Astrocyte of the cerebellum (primary cell): ENCODE results near the gene GPR143.

Experiments used
- DNase-seq: peaks from one replicate; pipeline ENCODE4 v3.0.0-alpha.2; 2011; ENCODE audit warnings: low read depth
- H3K4me3 ChIP-seq: 2 replicates; pipeline ENCODE4 v1.5.1; 2011; ENCODE audit warnings: mild to moderate bottlenecking, low read depth, low read length, moderate library complexity
- in situ Hi-C: cut with HindIII; loops from 2 replicates; pipeline ENCODE4 v1.10.0; 2017; ENCODE audit warnings: low sequenced_read_pairs
- TF ChIP-seq, protein P1 (sequence below): IDR thresholded peaks from 2 replicates; pipeline ENCODE4 v1.5.1; 2012; ENCODE audit warnings: low read length, low read depth, moderate library complexity, mild to moderate bottlenecking; ENCODE audit errors: missing control alignments

The GPR143 gene

DNA sequence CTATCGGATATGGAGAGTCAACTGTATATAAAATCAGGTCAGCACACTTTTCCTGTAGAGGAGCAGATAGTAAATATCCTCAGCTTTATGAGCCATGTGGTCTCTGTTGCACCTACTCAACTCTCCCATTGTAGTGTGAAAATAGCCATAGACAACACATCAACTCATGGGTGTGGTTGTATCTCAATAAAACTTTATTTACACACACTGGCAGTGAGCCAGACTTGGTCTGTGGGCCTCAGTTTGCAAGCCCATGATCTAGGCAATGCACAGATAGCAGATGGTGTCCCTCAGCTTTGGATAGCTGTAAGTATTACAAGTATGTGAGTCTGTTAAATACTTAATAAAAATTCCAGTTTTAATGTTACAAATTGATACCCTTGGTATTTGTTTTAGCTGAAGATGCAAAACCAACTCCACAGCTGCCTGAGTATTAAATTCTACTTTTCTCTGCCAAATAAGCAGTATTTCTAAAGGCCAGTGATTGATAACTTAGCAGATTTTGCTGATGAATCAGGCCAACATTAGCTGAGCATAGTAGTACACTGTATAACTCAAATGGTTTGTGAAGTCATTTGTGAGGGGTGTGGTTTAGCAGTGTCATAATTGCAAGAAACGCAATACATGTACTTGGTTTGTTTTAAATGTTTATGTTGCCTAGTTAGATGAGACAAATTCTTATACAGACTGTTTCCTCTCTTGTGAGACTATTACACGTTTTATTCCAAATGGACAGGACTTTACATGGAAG is 87.3 kb downstream of the GPR143 start:
- no peak for DNase-seq
- TF ChIP-seq, protein P1, sequence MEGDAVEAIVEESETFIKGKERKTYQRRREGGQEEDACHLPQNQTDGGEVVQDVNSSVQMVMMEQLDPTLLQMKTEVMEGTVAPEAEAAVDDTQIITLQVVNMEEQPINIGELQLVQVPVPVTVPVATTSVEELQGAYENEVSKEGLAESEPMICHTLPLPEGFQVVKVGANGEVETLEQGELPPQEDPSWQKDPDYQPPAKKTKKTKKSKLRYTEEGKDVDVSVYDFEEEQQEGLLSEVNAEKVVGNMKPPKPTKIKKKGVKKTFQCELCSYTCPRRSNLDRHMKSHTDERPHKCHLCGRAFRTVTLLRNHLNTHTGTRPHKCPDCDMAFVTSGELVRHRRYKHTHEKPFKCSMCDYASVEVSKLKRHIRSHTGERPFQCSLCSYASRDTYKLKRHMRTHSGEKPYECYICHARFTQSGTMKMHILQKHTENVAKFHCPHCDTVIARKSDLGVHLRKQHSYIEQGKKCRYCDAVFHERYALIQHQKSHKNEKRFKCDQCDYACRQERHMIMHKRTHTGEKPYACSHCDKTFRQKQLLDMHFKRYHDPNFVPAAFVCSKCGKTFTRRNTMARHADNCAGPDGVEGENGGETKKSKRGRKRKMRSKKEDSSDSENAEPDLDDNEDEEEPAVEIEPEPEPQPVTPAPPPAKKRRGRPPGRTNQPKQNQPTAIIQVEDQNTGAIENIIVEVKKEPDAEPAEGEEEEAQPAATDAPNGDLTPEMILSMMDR, result no peak
- in situ Hi-C loops, result no loop called here
- H3K4me3 ChIP-seq, result no peak overlapping the region

DNA sequence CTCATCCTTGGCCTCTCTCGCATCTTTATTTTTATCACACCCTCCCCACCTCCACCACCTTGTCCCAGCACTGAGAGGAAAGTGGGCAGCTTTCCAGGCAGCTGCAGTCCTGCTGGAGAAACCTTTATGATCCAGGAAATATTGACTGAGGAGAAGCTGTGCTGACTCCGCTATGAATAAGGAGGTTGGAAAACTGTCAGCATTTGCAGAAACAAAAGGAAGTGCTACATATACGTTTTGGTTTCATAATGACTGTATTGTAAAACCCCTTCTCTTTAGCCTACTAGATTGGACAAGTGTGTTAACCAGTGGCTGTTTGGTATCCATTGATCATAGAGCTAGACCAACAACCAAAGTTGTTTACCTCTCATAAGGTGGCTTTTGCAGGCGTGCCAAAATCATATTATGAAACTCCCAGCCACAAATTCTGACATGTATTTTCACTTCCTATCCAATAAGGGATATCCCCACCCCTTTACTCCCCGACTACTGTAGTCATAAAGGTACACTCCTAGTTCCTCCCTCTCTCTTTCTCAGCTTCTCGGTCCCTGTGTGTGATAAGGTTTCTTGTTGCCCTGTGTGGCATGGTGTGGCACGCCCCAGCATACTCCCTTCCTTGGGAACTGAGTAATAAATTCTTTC is 88.4 kb downstream of the GPR143 start:
- DNase-seq, result no peak
- no peak overlapping the region for H3K4me3 ChIP-seq
- in situ Hi-C loops, result no loop called here
- TF ChIP-seq, protein P1, result no peak

DNA sequence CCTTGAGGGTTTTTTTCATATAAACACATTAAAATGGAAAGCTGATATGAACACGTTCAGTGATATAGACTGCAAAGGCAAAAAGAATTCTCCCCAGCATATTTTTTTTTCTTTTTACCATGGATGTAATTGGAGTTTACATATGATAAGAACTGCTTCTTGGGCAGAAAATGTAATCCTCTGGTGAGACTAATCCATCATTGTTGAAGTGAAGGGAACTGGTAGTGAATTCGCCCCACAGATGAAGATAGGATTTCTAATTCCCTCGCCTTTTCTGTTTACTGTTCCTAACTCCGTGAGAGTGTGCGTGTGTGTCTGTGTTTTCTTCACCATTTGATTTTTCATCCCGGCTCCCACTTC is 88.9 kb downstream of the GPR143 start:
- in situ Hi-C loops, result no loop called here
- H3K4me3 ChIP-seq, result no peak overlapping the region
- TF ChIP-seq, protein P1, result no peak
- no peak for DNase-seq

DNA sequence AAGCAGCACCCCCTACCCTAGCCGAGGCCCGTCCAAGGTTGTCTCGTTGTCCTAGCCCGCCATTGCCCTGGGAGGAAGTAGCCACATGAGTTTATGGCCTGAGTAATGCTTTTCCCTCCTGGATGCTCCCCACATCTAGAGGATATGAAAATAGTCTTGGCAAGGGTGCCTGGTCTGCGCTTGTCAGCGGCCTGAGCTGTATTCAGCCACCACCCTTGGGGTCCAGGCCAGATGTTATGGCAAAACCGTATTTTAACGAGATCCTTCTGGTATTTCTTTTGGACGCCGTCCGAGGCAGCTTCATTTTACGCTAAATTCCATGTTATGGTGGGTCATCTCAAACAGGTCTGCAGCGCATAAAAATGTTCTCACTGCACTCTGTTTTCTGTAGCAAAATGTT is 89.3 kb downstream of the GPR143 start:
- in situ Hi-C loops, result no loop called here
- no peak overlapping the region for H3K4me3 ChIP-seq
- DNase-seq, result no peak
- TF ChIP-seq, protein P1, result no peak
